Neural cell (in vitro differentiated cells): Measurements from ENCODE around the gene SHROOM2. TPM values are rescaled to one million over a fixed set of nuclear protein-coding genes. Genes with fewer than 3 reads are reported as not detected.

Experiments used
- H2AFZ ChIP-seq: fragments of 200-600, 300-800 bp; sonication (generic), shearing (Covaris generic); 2 replicates; pipeline ENCODE4 v1.6.0; 2014; ENCODE audit warnings: low read depth, mild to moderate bottlenecking, antibody characterized with exemption, low read length, moderate library complexity
- H3F3A ChIP-seq: fragments of 200-600 bp; shearing (Covaris generic); 2 replicates; pipeline ENCODE4 v1.6.1; 2016; ENCODE audit warnings: mild to moderate bottlenecking, moderate library complexity, mixed read lengths, antibody characterized with exemption, low read length; ENCODE audit not compliant: insufficient read depth, poor library complexity, severe bottlenecking
- H3K27ac ChIP-seq: fragments of 200-600, 300-800 bp; sonication (generic), shearing (Covaris generic); 2 replicates; pipeline ENCODE4 v1.5.1; 2014; ENCODE audit warnings: mild to moderate bottlenecking, low read length, moderate library complexity
- H3K27me3 ChIP-seq: fragments of 300-800, 200-600 bp; sonication (generic), shearing (Covaris generic); 2 replicates; pipeline ENCODE4 v1.6.0; 2014; ENCODE audit warnings: mild to moderate bottlenecking, low read depth, low read length, moderate library complexity; ENCODE audit not compliant: insufficient read depth
- H3K36me3 ChIP-seq: fragments of 300-800, 200-600 bp; sonication (generic), shearing (Covaris generic); 2 replicates; pipeline ENCODE4 v1.5.1; 2014; ENCODE audit warnings: mild to moderate bottlenecking, antibody characterized with exemption, low read length, moderate library complexity; ENCODE audit not compliant: insufficient read depth
- H3K4me2 ChIP-seq: fragments of 300-800, 200-600 bp; sonication (generic), shearing (Covaris generic); 2 replicates; pipeline ENCODE4 v1.6.0; 2014; ENCODE audit warnings: mild to moderate bottlenecking, low read length
- H3K4me3 ChIP-seq: fragments of 300-800, 200-600 bp; sonication (generic), shearing (Covaris generic); 2 replicates; pipeline ENCODE4 v1.5.1; 2014; ENCODE audit warnings: mild to moderate bottlenecking, low read length, moderate library complexity
- H3K79me2 ChIP-seq: fragments of 200-600 bp; shearing (Covaris generic); replicated peaks from 2 replicates; pipeline ENCODE4 v1.6.0; 2014; ENCODE audit warnings: mild to moderate bottlenecking, low read length, moderate library complexity; ENCODE audit not compliant: insufficient read depth
- H3K9ac ChIP-seq: fragments of 300-800, 200-600 bp; sonication (generic), shearing (Covaris generic); 2 replicates; pipeline ENCODE4 v1.6.1; 2016; ENCODE audit warnings: mild to moderate bottlenecking, low read length, mixed read lengths
- H3K9me2 ChIP-seq: fragments of 200-600 bp; shearing (Covaris generic); 2 replicates; pipeline ENCODE4 v1.6.1; 2016; ENCODE audit warnings: mild to moderate bottlenecking, low read length, mixed read lengths; ENCODE audit not compliant: insufficient read depth
- H3K9me3 ChIP-seq: fragments of 200-600, 300-800 bp; sonication (generic), shearing (Covaris generic); 2 replicates; pipeline ENCODE4 v1.6.1; 2016; ENCODE audit warnings: mild to moderate bottlenecking, mixed run types, low read length, moderate library complexity, mixed read lengths
- H4K20me1 ChIP-seq: fragments of 200-600 bp; shearing (Covaris generic); 2 replicates; pipeline ENCODE4 v1.6.1; 2016; ENCODE audit warnings: mild to moderate bottlenecking, mixed run types; ENCODE audit not compliant: insufficient read depth
- CTCF ChIP-seq: fragments of 450-650 bp; IDR thresholded peaks from 2 replicates; pipeline ENCODE4 v1.5.1; 2014; ENCODE audit warnings: antibody characterized with exemption, mild to moderate bottlenecking, moderate library complexity; ENCODE audit not compliant: poor library complexity, severe bottlenecking
- EP300 ChIP-seq: fragments of 450-650 bp; conservative IDR thresholded peaks from 2 replicates; pipeline ENCODE4 v1.6.1; 2014; ENCODE audit warnings: antibody characterized with exemption, mild to moderate bottlenecking, moderate library complexity; ENCODE audit not compliant: poor library complexity, severe bottlenecking
- EZH2 ChIP-seq: fragments of 200-600, 300-800 bp; shearing (Covaris generic), sonication (generic); IDR thresholded peaks from 2 replicates; pipeline ENCODE4 v1.6.1; 2014; ENCODE audit warnings: antibody characterized with exemption, low read length, borderline replicate concordance, mild to moderate bottlenecking; ENCODE audit not compliant: insufficient read depth, poor library complexity, severe bottlenecking
- MXI1 ChIP-seq: fragments of 450-650 bp; conservative IDR thresholded peaks from 2 replicates; pipeline ENCODE4 v1.6.1; 2014; ENCODE audit warnings: antibody characterized with exemption, mild to moderate bottlenecking; ENCODE audit not compliant: poor library complexity, severe bottlenecking
- POLR2AphosphoS5 ChIP-seq: IDR thresholded peaks from 2 replicates; pipeline ENCODE4 v1.6.1; 2012
- RAD21 ChIP-seq: fragments of 450-650 bp; conservative IDR thresholded peaks from 2 replicates; pipeline ENCODE4 v1.6.1; 2014; ENCODE audit warnings: antibody characterized with exemption, mild to moderate bottlenecking, moderate library complexity
- SMC3 ChIP-seq: fragments of 450-650 bp; conservative IDR thresholded peaks from 2 replicates; pipeline ENCODE4 v1.6.1; 2014; ENCODE audit warnings: antibody characterized with exemption, mild to moderate bottlenecking, moderate library complexity; ENCODE audit not compliant: poor library complexity
- TAF1 ChIP-seq: IDR thresholded peaks from 2 replicates; pipeline ENCODE4 v1.6.1; 2012; ENCODE audit warnings: low read depth
- polyA plus RNA-seq: library from polyadenylated mRNA; depleted of rRNA; stranded (reverse); fragments of >200 nt; gene quantifications from 2 replicates; pipeline ENCODE4 v1.2.3, GENCODE V29; 2014
- TF ChIP-seq, protein P1 (sequence below): IDR thresholded peaks from 2 replicates; pipeline ENCODE4 v1.6.1; 2012; ENCODE audit warnings: borderline replicate concordance

The SHROOM2 gene
- polyA plus RNA-seq, 1 donor from 2014 or later, result 9.2 TPM

GRCh38 chrX:9887659-9888297 lies 101.5 kb downstream of the SHROOM2 start:
- Histone ChIP-seq H3K9me3 (no peaks in the 10 kb centered on the region), H3F3A (no peaks in the 10 kb centered on the region), H3K27ac (no peak overlapping the region), H3K9me2 (no peaks in the 10 kb centered on the region), H3K27me3 (no peaks in the 10 kb centered on the region), H2AFZ (no peak overlapping the region), H3K4me2 (no peak overlapping the region), H3K79me2 (no peaks in the 10 kb centered on the region), H4K20me1 (no peaks in the 10 kb centered on the region), H3K36me3 (no peaks in the 10 kb centered on the region), H3K9ac (no peak overlapping the region), H3K4me3 (no peak overlapping the region)
- no peak for TF ChIP-seq SMC3
- TF ChIP-seq CTCF, result no peak

DNA sequence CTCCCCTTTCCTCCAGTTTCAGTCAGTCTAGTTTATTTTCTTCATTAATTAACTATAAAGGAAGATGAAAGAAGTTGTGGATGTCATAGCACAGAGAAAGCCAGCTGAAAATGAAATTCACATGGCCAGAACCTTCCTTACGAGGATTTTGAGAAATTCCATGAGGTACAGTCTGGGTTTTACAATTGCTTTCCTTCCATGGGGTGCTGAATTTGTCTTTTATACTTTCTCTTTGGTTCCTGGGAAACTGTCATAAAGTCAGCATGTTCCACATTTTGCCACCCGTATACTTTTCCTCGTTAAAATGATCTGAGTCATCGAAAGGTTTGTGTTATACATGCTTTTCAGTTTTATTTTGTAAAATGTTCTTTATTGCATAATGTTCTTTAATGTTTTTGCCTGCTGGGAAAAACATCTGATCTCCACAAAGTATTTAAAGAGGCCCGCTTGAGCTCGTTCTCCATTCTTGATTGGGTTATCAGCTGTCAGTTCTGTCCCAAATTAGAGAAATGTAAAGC lies 102.8 kb downstream of the SHROOM2 start:
- no peak overlapping the region for H3K9ac ChIP-seq
- H3K9me3 ChIP-seq, result no peaks in the 10 kb centered on the region
- no peak overlapping the region for H2AFZ ChIP-seq
- H4K20me1 ChIP-seq, result no peaks in the 10 kb centered on the region
- no peaks in the 10 kb centered on the region for H3F3A ChIP-seq
- H3K4me2 ChIP-seq, result no peak overlapping the region
- no peak overlapping the region for H3K4me3 ChIP-seq
- no peaks in the 10 kb centered on the region for H3K27me3 ChIP-seq
- H3K27ac ChIP-seq, result no peak overlapping the region
- TF ChIP-seq EP300 (no peak), CTCF (no peak), SMC3 (no peak), RAD21 (no peak), TAF1 (no peak), MXI1 (no peak), EZH2 (no peak), POLR2AphosphoS5 (no peak)
- TF ChIP-seq, protein P1, sequence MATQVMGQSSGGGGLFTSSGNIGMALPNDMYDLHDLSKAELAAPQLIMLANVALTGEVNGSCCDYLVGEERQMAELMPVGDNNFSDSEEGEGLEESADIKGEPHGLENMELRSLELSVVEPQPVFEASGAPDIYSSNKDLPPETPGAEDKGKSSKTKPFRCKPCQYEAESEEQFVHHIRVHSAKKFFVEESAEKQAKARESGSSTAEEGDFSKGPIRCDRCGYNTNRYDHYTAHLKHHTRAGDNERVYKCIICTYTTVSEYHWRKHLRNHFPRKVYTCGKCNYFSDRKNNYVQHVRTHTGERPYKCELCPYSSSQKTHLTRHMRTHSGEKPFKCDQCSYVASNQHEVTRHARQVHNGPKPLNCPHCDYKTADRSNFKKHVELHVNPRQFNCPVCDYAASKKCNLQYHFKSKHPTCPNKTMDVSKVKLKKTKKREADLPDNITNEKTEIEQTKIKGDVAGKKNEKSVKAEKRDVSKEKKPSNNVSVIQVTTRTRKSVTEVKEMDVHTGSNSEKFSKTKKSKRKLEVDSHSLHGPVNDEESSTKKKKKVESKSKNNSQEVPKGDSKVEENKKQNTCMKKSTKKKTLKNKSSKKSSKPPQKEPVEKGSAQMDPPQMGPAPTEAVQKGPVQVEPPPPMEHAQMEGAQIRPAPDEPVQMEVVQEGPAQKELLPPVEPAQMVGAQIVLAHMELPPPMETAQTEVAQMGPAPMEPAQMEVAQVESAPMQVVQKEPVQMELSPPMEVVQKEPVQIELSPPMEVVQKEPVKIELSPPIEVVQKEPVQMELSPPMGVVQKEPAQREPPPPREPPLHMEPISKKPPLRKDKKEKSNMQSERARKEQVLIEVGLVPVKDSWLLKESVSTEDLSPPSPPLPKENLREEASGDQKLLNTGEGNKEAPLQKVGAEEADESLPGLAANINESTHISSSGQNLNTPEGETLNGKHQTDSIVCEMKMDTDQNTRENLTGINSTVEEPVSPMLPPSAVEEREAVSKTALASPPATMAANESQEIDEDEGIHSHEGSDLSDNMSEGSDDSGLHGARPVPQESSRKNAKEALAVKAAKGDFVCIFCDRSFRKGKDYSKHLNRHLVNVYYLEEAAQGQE, result no peak
- no peaks in the 10 kb centered on the region for H3K9me2 ChIP-seq
- no peaks in the 10 kb centered on the region for H3K79me2 ChIP-seq
- H3K36me3 ChIP-seq, result no peaks in the 10 kb centered on the region
